IPS-NIHi11 (cell line): ENCODE results near the gene AGBL4.
A peak's percentile ranks its signal among the peaks of the same experiment; 100 is the strongest.
"Not testable (repeated sequence)": the region's sequence is repeated elsewhere in the genome, so short reads cannot be mapped to it uniquely, and the experiment has no call there.

ENCODE experiments used
- DNase-seq: peaks from one replicate; pipeline ENCODE4 v3.0.0; 2012; ENCODE audit warnings: mixed read lengths, low spot score

AGBL4 gene

DNA sequence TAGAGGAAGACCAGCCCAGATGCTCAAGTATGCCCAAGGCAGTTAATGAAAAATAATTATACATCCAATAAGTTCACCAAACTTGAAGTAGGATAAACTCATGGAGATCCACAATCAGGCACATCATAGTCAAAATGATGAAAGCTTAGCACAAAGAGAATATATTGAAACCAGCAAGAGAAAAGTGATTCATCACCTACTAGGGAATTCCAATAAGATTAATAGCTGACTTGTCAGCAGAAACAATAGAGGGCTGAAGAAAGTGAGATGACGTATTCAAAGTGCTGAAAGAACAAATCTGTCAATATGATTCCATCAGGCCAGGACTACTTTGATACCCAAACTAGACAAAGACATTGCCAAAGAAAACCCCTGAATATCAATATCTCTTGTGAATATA lies 995.4 kb downstream of the AGBL4 start:
- no peak for DNase-seq

DNA sequence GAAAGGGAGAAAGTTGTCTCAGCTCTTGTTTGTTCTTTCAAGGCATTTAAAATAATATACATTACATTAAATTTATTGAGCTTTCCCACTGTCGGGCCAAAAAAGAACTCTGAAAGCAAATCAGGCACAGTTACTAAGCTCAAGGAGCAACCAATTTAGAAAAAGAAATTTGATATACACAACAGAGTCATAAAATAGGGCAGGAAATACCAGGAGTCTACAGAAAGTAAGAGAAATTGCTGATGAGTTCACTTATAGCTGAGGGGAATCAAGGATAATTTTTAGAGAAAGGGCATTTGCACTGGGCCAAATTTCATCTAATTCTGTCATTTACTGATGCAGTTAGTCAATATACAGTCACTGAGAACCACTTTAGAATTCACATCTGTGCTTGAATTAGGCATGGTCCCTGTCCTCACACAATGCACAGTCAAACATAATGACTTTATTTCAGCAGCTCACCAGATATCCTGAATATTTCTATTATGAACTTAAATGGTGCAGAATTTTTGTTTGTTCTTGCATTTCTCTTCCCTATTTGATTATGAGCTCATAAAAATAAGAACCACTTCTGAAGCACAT lies 997.4 kb downstream of the AGBL4 start:
- DNase-seq, result no peak

DNA sequence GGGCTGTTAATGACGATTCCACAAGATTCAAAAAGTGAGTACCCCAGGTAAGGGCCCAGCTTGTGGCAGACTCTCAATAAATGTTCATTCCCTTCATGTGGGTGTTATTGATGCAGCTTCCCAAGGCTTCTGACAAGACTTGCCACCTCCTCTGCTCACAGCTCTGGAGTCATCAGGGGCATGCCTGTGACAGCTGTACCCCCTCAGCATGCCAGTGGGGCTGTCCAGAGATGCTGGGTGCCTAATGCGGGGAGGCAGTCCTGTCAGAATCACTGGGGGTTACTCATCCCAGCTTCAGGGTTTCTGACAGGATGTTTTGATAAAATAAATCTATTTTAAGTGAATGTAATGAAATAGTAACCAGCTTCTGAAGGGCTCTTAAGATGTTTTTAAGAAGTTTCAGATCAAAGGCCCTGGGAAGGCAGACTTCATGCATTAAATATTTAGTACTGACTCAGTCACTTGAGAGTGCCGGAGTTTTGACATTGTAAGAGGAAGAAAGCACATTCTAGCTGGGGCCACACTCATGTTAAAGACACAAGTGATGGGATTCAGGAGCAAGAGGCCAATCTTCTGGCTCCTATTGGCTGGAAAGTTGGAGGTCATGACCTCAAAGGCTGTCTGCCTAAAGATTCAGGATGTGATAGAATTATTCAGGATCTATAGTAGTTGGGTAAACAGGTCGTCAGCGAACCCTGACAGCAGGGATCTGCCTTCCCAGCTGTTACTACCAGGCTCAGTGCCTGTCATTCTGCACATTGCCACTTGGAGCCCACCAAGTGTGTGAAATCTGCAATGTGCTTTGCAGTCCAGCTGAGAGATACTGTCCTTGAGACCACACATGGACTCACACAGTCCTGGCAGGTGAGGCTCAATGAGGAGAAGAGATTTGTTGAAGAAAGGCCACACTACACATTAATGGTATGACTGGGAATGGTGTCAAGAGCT lies 1007.5 kb downstream of the AGBL4 start:
- DNase-seq, result no peak

DNA sequence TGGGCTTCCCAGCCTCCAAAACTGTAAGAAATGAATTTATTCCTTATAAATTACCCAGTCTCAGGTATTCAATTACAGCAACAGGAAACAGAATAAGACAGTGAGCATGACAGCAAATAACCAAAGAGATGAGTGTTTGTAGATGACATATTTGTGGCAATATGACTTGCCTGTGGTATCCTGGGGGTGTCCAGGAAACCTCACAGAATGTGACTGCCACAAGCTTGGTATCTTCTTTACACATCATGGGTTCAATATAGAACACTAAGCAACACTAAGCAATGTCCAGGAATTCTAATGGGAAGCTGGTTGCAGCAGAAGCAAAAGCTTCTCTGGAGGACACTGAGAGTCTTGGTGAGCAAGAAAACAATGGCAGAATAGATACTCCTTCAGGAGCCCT lies 1010.7 kb downstream of the AGBL4 start:
- DNase-seq, result no peak

DNA sequence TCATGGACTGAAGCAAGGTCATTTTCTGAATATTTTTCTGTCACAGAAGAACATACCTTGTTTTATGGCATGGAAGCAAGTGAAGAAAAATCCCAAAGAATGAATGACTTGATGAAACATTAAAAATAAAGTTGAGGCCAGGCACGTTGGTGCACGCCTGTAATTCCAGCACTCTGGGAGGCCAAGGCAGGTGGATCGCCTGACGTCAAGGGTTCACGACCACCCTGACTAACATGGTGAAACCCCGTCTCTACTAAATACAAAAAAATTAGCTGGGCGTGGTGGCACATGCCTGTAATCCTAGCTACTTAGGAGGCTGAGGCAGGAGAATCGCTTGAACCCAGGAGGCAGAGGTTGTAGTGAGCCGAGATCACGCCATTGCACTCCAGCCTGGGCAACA lies 1020.8 kb downstream of the AGBL4 start:
- DNase-seq, result not testable (repeated sequence)

DNA sequence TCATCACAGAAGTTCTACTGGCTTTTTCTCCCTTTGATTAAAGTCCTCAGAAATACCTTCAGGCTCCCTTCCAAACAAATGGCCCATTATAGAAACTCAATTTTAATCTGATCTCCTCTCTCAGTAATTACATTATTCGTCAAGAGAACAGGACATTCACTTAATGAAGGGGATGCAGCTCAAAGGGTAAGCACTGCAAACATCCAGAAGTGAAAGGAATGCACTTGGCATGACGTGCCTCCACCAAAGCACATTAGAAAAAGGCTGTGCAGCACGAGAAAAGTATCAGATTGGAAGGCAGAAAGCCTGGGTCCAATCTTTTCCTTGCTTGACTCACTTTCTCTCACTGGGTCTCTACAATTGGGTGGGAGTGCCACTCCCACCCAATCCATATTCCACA lies 1024.4 kb downstream of the AGBL4 start:
- DNase-seq, result no peak

DNA sequence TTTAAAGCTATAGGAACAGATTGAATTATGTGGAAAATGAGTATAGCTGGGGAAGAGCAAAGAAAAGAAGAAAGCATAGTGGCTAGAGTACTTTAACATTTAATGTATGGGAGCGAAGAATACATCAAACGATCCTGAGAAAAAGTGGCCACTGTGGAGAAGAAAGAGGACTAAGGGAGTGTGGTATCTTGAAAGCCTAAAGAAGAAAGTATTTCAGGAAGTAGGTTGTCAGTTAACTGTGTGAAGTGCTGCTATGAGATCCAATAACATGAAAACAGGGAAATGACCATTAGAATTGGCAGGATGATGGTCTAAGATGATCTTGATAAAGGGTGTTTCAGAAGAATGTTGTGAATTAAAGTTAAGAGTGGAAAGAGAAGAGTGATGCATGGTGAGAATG lies 1027.4 kb downstream of the AGBL4 start:
- DNase-seq, result no peak

DNA sequence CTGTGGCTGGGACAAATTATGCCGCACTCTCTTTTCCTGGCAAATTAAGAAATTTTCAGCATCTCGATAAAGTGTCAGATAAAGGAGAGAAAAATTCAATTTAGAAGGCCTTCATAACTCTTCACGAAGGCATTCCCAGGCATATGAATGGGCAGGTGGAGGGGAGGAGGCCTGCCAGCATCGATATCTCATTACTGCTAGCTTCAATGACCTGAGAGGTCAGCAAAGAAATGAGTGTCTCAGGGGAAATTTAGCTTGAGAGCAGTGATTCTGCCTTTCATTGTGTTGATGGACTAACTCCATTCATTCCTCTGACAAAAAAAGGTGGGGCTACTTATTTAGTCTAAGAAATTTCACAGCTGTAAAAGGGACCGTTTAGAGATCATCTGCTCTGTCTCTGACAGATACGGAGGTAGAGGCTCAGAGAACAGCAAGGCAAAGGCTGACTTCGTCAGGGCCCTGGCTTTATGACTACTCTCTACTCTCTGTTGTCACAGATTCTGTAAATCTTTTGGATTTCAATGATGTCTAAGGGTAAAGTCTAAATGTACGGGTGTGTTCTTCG lies 1035.0 kb downstream of the AGBL4 start:
- no peak for DNase-seq

DNA sequence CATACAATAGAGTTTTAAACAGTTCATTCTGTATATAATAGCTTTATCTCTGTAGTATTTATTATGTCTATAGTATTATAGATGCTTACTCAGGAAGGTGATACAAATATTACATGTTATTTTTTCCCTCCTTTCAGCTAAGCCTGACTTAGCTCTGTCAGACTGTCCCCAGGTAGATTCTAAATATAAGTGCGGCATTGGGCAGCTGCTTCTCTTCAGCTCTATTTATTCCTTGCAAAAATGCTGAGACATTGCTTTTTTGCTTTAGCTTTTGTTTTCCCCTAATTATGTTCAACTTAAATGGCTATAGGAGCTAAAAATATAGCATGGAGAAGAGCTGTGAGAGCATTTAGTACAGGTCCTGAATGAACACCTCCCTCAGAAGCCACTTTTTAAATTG lies 1043.8 kb downstream of the AGBL4 start:
- no peak for DNase-seq

DNA sequence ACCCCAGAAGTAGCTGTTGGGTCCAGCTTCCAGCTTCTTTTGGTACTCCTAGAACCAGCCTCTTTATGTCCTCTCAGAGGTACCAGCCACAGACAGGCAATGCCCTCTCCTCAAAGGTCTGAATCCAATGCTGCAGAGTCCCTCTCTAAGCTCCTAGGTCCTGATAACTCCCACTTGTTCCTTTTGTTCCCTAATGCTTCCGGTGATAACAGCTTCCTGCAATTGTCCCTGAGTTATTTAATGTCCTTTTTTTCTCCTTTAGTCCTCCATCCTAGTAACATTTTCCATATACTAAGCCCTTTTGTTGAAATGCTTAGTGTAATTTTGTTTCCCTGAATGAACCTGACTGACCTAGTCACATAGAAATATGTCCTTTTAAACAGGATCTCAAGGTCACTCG lies 1045.3 kb downstream of the AGBL4 start:
- no peak for DNase-seq

DNA sequence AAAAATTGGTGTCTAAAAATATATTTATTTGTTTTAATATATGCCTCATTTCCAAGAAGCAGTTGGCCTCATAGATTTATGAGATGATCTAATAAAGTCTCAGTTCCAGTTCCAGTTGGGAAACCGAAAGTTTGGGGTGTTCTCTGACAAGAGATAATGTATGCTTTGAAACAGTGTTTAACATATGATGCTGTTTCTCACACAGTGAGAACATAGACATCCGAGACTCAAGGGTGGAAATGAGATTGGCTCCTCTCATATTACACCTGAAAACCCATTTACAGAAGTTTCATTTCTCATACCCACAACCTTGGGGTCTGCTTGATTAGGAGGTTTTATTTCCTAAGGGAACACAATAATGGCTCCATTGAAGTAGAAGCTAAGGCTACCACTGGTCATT lies 1046.5 kb downstream of the AGBL4 start:
- DNase-seq, result no peak

DNA sequence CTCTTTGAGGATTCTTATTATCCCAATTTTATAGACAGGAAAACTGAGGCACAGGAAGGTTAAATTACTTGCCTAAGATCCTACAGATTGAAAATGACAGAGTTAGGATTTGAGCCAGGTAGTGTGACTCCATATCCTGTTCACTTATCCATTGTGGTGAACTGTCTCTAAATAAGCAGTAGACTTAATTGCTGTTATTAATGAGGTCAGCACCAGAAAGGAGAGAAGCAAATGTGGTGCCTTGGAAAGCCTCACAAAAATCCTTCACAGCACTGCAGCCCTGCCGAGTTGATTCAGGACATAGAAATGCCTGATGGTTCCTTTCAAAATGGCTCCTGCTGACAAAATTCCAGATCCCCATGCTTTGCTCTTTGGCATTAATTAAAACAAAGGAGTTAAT lies 1053.8 kb downstream of the AGBL4 start:
- no peak for DNase-seq

DNA sequence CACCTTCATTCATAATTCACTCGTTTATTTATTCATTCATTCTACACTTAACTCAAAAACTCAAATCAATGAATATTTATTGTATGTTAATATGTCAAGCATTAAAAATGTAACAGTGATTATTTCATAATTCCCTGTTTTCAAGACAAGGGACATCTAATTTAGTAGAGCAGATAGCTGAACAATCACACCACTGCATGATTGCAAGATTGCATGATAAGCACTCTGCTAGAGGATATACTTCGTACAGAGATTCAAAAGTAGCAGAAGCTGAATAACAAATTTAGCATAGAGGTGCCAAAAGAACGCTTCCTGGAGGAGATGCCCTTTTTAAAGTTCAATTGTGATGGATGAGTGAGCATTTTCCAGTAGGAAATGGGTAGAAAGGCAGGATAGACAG lies 1056.4 kb downstream of the AGBL4 start:
- no peak for DNase-seq

DNA sequence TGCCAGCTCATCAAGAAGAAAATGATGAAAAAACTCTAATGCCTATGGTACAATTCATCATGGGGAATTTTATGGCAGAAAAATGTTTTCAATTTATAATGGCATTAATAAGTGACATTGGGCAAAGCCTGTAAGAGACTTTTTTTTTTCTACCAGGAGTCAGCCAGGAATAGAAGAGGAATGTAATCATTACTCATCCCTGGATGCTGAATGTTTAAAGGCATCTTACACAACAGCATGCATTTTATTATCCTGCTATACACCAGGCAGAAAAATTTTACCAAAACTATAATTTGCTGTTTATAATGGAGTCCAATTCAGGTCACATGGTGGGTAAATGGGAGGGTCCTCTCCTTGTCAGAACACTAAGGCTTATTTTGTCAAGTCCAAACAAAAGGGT lies 1057.2 kb downstream of the AGBL4 start:
- DNase-seq, result no peak

DNA sequence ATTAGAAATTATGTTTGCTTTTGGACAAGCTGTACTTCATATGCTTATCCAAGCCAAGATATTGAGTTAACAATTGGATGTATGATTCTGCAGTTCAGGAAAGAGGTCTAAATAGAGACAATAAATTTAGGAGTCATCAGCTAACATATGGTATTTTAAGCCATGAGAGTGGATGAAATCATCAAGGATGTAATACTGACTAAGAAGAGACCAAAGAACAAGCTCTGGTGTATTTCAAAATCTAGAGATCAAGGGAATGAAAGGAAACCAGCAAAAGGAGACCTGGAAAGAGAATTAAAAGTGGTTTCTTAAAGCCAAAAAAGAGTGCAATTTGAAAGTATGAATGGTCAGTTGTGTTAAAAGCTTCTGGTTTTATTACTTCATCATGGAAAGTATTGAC lies 1063.4 kb downstream of the AGBL4 start:
- DNase-seq, result no peak

DNA sequence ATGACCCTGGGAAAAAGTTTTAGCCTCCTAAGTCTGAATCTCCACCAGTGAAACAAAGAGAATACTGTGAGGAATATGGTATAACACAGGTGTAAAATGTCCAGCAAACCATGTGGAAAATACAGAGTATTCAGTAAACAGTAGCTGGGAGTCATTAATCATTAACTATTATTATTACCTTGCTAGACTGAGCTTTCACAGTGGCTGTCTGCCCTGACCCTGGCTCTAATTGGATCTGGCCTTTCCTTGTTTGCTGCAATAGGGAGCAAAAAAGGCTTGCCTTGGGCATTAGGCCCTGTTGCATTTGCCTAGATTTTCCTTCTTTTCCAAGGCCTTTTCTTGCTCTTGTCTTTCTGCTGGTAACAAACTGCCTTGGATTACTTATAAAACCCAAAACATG lies 1068.0 kb downstream of the AGBL4 start:
- no peak for DNase-seq

DNA sequence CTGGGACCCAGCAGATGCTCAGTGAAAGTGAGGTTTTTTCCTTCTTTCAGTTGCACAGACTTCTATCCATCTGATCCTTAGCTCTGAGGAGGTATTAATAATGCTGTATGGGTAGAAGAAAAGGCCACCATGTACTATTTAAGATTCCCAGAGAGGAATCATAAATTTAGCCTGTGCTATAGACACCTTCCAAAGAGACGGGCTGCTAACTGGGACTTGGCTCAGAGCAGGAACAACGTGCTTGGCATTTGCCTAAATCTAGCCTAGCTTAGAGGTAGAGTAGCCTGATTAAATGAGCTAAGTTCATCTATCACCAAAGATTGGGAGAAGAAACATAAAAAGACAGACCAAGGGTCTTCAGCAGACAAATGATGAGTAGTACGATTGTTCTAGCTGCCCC lies 1070.1 kb downstream of the AGBL4 start:
- no peak for DNase-seq

DNA sequence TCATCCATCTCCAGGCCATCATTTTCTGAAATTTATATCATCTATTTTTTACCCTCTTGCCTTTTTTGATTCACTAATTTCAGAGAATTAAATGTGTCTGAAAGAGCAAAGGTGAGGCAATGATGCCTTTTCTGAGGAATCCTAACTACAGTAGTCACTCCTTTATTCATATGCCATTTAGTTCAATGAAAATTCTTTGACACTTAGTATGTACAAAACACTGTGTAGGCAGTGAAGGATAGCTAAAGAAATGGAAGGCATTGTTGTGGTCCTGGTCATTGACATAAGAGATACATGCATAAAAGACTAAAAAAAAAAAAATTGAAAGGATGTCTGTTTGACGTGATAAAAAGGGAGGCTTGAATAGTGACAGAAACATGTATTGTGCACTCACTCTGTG lies 1075.2 kb downstream of the AGBL4 start:
- DNase-seq, result no peak

DNA sequence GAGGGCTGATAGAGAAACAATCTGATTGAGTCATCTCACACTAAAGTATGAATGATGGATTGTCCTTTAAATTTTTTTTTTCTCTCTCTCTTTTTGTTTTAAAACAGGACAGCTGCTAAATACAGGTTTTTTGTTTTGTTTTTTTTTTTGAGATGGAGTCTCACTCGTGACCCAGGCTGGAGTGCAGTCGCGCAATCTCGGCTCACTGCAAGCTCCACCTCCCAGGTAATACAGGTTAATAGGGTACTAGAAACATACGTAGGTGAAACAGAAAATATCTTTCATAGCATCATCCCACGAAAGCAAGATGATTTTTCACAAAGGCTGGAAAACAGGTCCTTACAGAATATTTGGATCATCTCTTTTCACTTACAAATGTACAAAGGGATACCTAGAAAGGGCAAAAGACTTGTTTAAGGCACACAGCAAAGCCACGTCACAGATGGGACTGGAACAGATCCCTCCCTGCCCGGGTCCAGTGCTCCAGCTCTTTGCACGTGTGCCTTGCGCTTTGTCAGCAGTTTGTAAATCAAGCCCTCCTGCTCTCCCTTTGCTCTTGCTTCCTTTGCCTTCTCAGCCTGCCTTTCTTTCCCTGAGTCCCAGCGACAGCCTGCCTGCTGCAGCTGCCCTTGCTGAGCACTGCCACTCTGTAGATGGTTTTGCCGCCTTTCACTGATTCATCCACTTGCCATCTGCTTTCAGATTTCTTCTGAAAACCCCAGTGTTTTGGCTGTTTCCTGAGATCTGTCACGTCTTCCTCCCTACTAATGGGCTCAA lies 1075.8 kb downstream of the AGBL4 start:
- DNase-seq, result peak; percentile 14

DNA sequence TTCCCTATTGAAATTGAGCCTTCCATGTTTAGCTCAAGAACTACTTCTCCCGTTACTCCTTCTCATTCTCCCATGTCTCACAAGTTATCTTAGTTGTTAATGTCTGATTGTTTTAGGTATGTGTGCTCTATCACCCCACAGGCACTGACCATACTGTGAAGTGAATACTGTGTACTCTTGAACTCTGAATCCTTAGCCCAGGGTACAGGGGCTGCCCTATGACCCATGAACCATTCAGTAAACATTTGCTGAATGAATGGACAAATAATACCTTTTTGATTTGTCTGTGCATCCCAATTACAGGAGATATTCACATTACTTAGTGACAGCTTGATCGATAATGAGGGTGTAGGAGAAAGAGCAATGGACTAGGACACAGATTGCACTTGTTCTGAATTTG lies 1077.7 kb downstream of the AGBL4 start:
- no peak for DNase-seq

DNA sequence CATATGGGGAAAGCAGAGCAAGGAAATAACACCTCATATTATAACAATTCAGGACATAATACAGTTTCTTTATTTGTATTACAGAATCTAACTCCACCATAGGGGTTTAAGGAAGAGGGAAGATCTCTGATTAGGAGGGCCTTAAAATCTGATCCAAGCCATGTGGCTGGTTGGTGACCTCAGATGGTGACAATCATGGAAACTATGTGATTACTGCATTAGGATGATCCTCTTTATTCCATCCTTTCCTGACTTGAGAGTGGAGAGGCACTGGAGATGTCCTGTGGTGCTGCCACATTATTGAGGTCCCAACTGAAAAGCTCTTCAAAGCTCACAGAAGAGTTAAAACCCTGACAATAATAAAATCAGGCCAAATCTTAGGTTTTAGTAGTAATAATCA lies 1078.9 kb downstream of the AGBL4 start:
- no peak for DNase-seq

DNA sequence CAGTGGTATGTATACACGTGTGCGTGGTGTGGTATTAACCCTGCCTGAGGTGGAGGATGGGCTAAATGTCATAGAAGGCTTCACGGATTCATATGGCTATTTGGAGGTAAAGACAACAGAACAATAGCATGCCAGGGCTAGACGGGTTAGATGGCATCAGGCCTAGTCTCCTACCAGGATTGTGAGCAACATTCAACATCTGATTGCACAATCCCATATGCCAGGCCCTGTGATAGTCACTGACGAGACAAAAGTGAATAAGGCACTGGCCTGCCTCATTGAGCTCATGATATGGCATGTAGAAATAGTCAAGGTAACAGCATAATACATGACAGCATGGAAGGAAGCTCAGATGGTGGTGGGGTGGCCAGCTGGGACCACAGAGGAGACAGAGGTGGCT lies 1079.9 kb downstream of the AGBL4 start:
- DNase-seq, result no peak

DNA sequence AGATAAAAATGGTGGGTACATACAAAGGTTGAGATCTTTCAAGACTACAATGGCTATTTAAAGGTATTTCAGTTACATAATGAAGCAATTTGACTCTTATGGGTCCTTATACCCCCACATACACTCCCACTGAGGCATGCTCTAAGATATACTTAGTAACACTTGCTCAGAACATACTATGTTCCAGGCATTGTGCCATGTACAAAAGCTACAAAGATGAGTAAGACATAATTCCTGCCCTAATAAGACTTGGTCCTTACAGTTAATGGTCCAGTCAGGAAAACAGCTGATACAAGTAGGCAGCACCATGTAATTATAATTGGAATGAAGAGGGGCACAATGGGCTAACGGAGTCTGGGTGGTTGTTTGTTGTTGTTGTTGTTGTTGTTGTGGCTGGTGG lies 1080.4 kb downstream of the AGBL4 start:
- DNase-seq, result no peak
